ENCODE results near the gene FOXK1. TPM values are rescaled to one million over a fixed set of nuclear protein-coding genes. Genes with fewer than 3 reads are reported as not detected.
A peak's percentile ranks its signal among the peaks of the same experiment; 100 is the strongest.

The FOXK1 gene
- total and polyA plus RNA-seq, 9 of the 15 experiments (the other 6 are each of a cell fraction or from before 2014, with no cell fraction given): 0.32 to 45.5 (median 8.1) TPM

- TF ChIP-seq ZNF592 (IDR thresholded peaks at IDR 0.05) (peak; percentile 23; the same call in 1 of the 2 replicates), PKNOX1 (IDR thresholded peaks at IDR 0.05) (0 out of 2 replicates have a peak, but pooled peaks have one; percentile 15), MTA3 (IDR thresholded peaks at IDR 0.05; ENCODE audit: borderline replicate concordance) (peak; percentile 47; the same call in 1 of the 2 replicates), EP300 (IDR thresholded peaks at IDR 0.05; ENCODE audit: low read length) (peak; percentile 21; the same call in 1 of the 2 replicates), ZNF644 (tag; IDR thresholded peaks at IDR 0.05; ENCODE audit: low read depth) (0 out of 2 replicates have a peak, but pooled peaks have one; percentile 13), GTF3C2 (IDR thresholded peaks at IDR 0.05; ENCODE audit: borderline replicate concordance, extremely low read depth, insufficient read length) (no peak), TEAD1 (CRISPR knock-in tag; IDR thresholded peaks at IDR 0.05) (peak; percentile 80 to 86; a peak in 3 of 4 replicates), MYC (IDR thresholded peaks at IDR 0.05; ENCODE audit: low read depth, low read length) (peak; percentile 25; the same call in 1 of the 2 replicates), MYC (CRISPR knock-in tag; IDR thresholded peaks at IDR 0.05; ENCODE audit: borderline replicate concordance, low read depth) (no peak), SAFB2 (IDR thresholded peaks at IDR 0.05; ENCODE audit: borderline replicate concordance, low read depth, low read length, severe bottlenecking) (no peak), TBL1XR1 (IDR thresholded peaks at IDR 0.05; ENCODE audit: low read length in 2 of 2) (0 out of 4 replicates have a peak, but pooled peaks of 1 of the 2 experiments have one; percentile 24), FOXJ3 (CRISPR knock-in tag; IDR thresholded peaks at IDR 0.05) (0 out of 2 replicates have a peak, but pooled peaks have one; percentile 56), ATF7 (IDR thresholded peaks at IDR 0.05) (peak; percentile 55), HMGN3 (IDR thresholded peaks at IDR 0.05; ENCODE audit: borderline replicate concordance, extremely low read depth, insufficient read length, low read depth, low read length) (peak; percentile 80), HDAC1 (IDR thresholded peaks at IDR 0.05) (no peak), EGR1 (conservative IDR thresholded peaks at IDR 0.05) (peak; percentile 89), RBFOX2 (IDR thresholded peaks at IDR 0.05; ENCODE audit: low read depth, low read length) (peak; percentile 76)
Observed at GRCh38 chr7:4744391-4745264, 62.5 kb downstream of the FOXK1 start (continued).

Data from K562 (cell line).